Cardiac fibroblast (primary cell): ENCODE data around the gene PRIMA1.

Experiments
- DNase-seq, 2 donors: peaks; one replicate each; pipeline versions ENCODE4 v3.0.0 to v3.0.0-alpha.2; 2010; ENCODE audit warnings: low read depth in 2 of 2
- H3K4me3 ChIP-seq, 2 donors: replicated peaks in 1 of 2; 1 replicate in 1 of 2; 2 replicates in 1 of 2; pipeline ENCODE4 v1.5.1; 2011; ENCODE audit warnings: low read depth in 2 of 2, low read length in 2 of 2, mild to moderate bottlenecking in 2 of 2, moderate library complexity in 1 of 2
- CTCF ChIP-seq: IDR thresholded peaks from one replicate; pipeline ENCODE4 v1.5.1; 2011; ENCODE audit warnings: low read depth, mild to moderate bottlenecking, low read length, inconsistent platforms

PRIMA1 gene

GRCh38 chr14:93742761-93743160 lies 45.5 kb downstream of the PRIMA1 start:
- no peak for DNase-seq
- TF ChIP-seq CTCF = no peak
- no peak overlapping the region for H3K4me3 ChIP-seq

- DNase-seq = no peak
- TF ChIP-seq CTCF = no peak
- no peak overlapping the region for H3K4me3 ChIP-seq
Measured at GRCh38 chr14:93741556-93742230, 46.6 kb downstream of the PRIMA1 start.

- no peak for TF ChIP-seq CTCF
- DNase-seq = no peak
- H3K4me3 ChIP-seq = no peak overlapping the region
Measured at GRCh38 chr14:93737634-93738033, 50.7 kb downstream of the PRIMA1 start.

- TF ChIP-seq CTCF = no peak
- no peak overlapping the region for H3K4me3 ChIP-seq
- no peak for DNase-seq
Measured at GRCh38 chr14:93736378-93737014, 51.8 kb downstream of the PRIMA1 start.

GRCh38 chr14:93735206-93735605 lies 53.1 kb downstream of the PRIMA1 start:
- no peak for DNase-seq
- no peak for TF ChIP-seq CTCF
- no peak overlapping the region for H3K4me3 ChIP-seq

GRCh38 chr14:93734086-93734822 lies 54.0 kb downstream of the PRIMA1 start:
- no peak for DNase-seq
- H3K4me3 ChIP-seq = no peak overlapping the region
- TF ChIP-seq CTCF = no peak
